Transverse colon (tissue), 4 donors: ENCODE measurements around the gene PFKFB4.

ENCODE experiments used
- POLR2A ChIP-seq: fragments of 450-650 bp; IDR thresholded peaks from one replicate; pipeline ENCODE4 v1.6.1; 2016; ENCODE audit warnings: antibody characterized with exemption, mild to moderate bottlenecking, moderate library complexity
- POLR2AphosphoS5 ChIP-seq, 3 donors: sonication (generic); formaldehyde crosslinking; IDR thresholded peaks; one replicate each; pipeline ENCODE4 v1.6.1; 2016; ENCODE audit warnings: antibody characterized with exemption in 3 of 3
- TF ChIP-seq, protein P1 (sequence below), 5 experiments: fragments of 200-600 bp in 3 of 5; fragments of 450-650 bp in 2 of 5; sonication (generic) in 3 of 5; IDR thresholded peaks; 1 replicate in 2 of 5; 2 replicates in 3 of 5; pipeline ENCODE4 v1.5.1; 2016 to 2017; ENCODE audit warnings: antibody characterized with exemption in 5 of 5, inconsistent platforms in 3 of 5, mild to moderate bottlenecking in 2 of 5, moderate library complexity in 1 of 5

DNA sequence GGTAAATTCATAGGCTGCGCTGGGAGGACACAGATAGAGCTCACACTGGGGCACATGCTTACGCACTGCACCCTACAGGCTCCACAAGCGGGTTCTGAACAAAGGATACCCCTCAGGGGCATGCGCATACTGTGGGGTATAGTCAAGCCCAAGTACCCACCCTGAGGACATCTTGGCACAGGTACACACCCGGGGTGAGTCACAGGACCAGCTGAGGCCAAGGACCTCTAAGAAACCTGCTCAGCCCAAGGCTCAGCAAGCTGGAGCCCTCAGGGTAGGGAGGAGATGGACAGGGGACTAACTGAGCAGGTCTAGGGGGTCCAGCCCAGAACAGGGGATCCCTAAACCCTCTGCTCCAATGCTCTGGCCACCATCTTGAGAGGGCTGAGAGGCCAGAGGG lies 55.9 kb downstream of the PFKFB4 start:
- no peak for TF ChIP-seq POLR2A
- TF ChIP-seq, protein P1, sequence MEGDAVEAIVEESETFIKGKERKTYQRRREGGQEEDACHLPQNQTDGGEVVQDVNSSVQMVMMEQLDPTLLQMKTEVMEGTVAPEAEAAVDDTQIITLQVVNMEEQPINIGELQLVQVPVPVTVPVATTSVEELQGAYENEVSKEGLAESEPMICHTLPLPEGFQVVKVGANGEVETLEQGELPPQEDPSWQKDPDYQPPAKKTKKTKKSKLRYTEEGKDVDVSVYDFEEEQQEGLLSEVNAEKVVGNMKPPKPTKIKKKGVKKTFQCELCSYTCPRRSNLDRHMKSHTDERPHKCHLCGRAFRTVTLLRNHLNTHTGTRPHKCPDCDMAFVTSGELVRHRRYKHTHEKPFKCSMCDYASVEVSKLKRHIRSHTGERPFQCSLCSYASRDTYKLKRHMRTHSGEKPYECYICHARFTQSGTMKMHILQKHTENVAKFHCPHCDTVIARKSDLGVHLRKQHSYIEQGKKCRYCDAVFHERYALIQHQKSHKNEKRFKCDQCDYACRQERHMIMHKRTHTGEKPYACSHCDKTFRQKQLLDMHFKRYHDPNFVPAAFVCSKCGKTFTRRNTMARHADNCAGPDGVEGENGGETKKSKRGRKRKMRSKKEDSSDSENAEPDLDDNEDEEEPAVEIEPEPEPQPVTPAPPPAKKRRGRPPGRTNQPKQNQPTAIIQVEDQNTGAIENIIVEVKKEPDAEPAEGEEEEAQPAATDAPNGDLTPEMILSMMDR (IDR thresholded peaks at IDR 0.05) = no peak
- TF ChIP-seq POLR2AphosphoS5 (IDR thresholded peaks at IDR 0.05) = no peak
